ENCODE data around the gene OTOR. TPM values are rescaled to one million over a fixed set of nuclear protein-coding genes. Genes with fewer than 3 reads are reported as not detected.

The OTOR gene
- total and polyA plus RNA-seq, 2 donors (not counting 1 experiment from before 2014, with no cell fraction given): not detected

DNA sequence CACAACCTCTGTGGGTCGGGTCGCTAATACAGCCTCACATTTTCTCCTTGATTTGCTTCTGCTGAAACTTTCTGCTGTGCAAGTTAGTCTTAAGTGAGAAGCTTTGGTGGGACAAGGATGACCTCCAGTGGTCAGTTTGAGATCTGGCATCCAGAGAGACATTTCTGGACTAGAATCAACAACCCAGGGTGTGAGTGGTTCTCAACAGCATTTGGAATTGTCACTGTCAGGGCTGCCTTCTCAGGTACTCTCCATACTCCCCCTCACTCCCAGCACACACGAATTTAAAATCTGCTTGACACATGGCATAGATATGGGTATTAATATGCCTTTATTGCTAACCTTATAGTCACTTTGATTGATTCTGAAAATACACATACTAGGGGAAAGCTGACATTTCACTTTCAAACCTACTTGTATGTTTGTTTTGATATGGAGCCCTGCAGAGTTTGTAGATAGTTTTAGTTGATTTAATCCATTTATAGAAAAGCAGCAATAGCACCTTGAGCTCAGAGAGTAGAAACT, 13.2 kb downstream of the OTOR start:
- Histone ChIP-seq H3K27ac (ENCODE audit: insufficient read depth, low read length) (no peak overlapping the region), H3K4me1 (ENCODE audit: control insufficient read depth, extremely low read depth, insufficient read depth, low read length) (no peaks in the 10 kb centered on the region), H2AFZ (ENCODE audit: low read length) (no peak overlapping the region), H4K20me1 (ENCODE audit: control insufficient read depth, extremely low read depth, insufficient read depth, low read length) (no peaks in the 10 kb centered on the region), H3K4me3 (replicated peaks in 1 of 4; ENCODE audit: control extremely low read depth in 1 of 4, insufficient read depth in 1 of 4, low read depth in 3 of 4, low read length in 4 of 4) (no peak overlapping the region), H3K27me3 (ENCODE audit: control insufficient read depth, insufficient read depth, low read length) (peaks cover 2% of the 10 kb centered on the region), H3K4me2 (ENCODE audit: extremely low read depth, insufficient read depth, low read length) (no peak overlapping the region), H3K9ac (ENCODE audit: insufficient read depth, low read length) (no peak overlapping the region), H3K79me2 (ENCODE audit: control insufficient read depth, insufficient read depth, low read length) (no peaks in the 10 kb centered on the region), H3K9me3 (ENCODE audit: control insufficient read depth, insufficient read depth, low read depth, low read length) (no peaks in the 10 kb centered on the region), H3K36me3 (ENCODE audit: control insufficient read depth, insufficient read depth, low read length) (no peaks in the 10 kb centered on the region)
- peak; percentile 59 to 82 for DNase-seq (ENCODE audit: low read depth in 2 of 2)
- TF ChIP-seq, protein P1, sequence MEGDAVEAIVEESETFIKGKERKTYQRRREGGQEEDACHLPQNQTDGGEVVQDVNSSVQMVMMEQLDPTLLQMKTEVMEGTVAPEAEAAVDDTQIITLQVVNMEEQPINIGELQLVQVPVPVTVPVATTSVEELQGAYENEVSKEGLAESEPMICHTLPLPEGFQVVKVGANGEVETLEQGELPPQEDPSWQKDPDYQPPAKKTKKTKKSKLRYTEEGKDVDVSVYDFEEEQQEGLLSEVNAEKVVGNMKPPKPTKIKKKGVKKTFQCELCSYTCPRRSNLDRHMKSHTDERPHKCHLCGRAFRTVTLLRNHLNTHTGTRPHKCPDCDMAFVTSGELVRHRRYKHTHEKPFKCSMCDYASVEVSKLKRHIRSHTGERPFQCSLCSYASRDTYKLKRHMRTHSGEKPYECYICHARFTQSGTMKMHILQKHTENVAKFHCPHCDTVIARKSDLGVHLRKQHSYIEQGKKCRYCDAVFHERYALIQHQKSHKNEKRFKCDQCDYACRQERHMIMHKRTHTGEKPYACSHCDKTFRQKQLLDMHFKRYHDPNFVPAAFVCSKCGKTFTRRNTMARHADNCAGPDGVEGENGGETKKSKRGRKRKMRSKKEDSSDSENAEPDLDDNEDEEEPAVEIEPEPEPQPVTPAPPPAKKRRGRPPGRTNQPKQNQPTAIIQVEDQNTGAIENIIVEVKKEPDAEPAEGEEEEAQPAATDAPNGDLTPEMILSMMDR (conservative IDR thresholded peaks at IDR 0.05 in 1 of 2, IDR thresholded peaks at IDR 0.05 in 1 of 2; ENCODE audit: low read depth in 1 of 2, low read length in 2 of 2): peak; percentile 82 to 83
- no peak for TF ChIP-seq EZH2 (IDR thresholded peaks at IDR 0.05; ENCODE audit: low read length, missing control alignments)

DNA sequence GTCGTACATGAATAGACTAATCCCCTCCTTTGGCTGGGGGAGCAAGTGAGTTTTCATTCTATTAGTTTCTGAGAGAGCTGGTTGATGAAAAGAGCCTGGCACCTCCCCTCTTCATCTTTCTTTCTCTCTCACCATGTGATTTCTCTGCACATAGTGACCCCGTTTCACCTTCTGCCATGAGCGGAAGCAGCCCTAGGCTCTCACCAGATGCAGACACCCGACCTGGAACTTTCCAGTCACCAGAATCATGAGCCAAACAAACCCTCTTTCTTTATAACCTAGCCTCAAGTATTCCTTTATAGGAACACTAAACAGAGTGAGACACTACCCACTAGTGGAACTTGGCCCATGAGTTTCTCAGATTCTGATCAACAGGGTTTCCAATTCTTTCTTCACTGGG, 16.4 kb downstream of the OTOR start:
- no peak overlapping the region for H3K4me2 ChIP-seq (ENCODE audit: extremely low read depth, insufficient read depth, low read length)
- no peak overlapping the region for H3K27ac ChIP-seq (ENCODE audit: insufficient read depth, low read length)
- H4K20me1 ChIP-seq (ENCODE audit: control insufficient read depth, extremely low read depth, insufficient read depth, low read length): no peaks in the 10 kb centered on the region

DNA sequence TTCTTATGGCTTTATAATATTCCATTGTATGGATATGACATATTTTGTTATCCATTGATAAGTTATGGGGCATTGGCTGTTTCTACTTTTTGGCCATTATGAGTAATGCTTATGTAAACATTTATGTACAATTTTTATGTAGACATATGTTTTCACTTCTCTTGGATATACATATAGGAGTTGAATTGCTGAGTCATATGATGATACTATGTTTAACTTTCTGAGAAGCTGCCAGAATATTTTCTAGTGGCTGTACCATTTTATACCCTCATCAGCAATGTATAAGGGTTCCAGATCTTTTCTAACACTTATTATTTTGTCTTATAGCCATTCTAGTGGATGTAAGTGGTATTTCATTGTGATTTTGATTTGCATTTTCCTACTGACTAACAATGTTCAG, 23.1 kb downstream of the OTOR start:
- no peaks in the 10 kb centered on the region for H3K79me2 ChIP-seq (ENCODE audit: control insufficient read depth, insufficient read depth, low read length)
- no peak overlapping the region for H3K27ac ChIP-seq (ENCODE audit: insufficient read depth, low read length)
- no peaks in the 10 kb centered on the region for H4K20me1 ChIP-seq (ENCODE audit: control insufficient read depth, extremely low read depth, insufficient read depth, low read length)
- no peaks in the 10 kb centered on the region for H3K4me1 ChIP-seq (ENCODE audit: control insufficient read depth, extremely low read depth, insufficient read depth, low read length)
- H3K27me3 ChIP-seq (ENCODE audit: control insufficient read depth, insufficient read depth, low read length): no peaks in the 10 kb centered on the region
- DNase-seq (ENCODE audit: low read depth in 2 of 2): peak in 1 of 2 donors; percentile 3
- H3K4me3 ChIP-seq (replicated peaks in 1 of 4; ENCODE audit: control extremely low read depth in 1 of 4, insufficient read depth in 1 of 4, low read depth in 3 of 4, low read length in 4 of 4): no peak overlapping the region
- TF ChIP-seq, protein P1 (conservative IDR thresholded peaks at IDR 0.05 in 1 of 2, IDR thresholded peaks at IDR 0.05 in 1 of 2; ENCODE audit: low read depth in 1 of 2, low read length in 2 of 2): no peak
- TF ChIP-seq EZH2 (IDR thresholded peaks at IDR 0.05; ENCODE audit: low read length, missing control alignments): no peak
- H2AFZ ChIP-seq (ENCODE audit: low read length): no peak overlapping the region
- H3K9ac ChIP-seq (ENCODE audit: insufficient read depth, low read length): no peak overlapping the region
- no peaks in the 10 kb centered on the region for H3K36me3 ChIP-seq (ENCODE audit: control insufficient read depth, insufficient read depth, low read length)
- no peak overlapping the region for H3K4me2 ChIP-seq (ENCODE audit: extremely low read depth, insufficient read depth, low read length)
- H3K9me3 ChIP-seq (ENCODE audit: control insufficient read depth, insufficient read depth, low read depth, low read length): no peaks in the 10 kb centered on the region

More for the DNA sequence above, 16.4 kb downstream of the OTOR start:
- no peaks in the 10 kb centered on the region for H3K4me1 ChIP-seq (ENCODE audit: control insufficient read depth, extremely low read depth, insufficient read depth, low read length)
- H3K9ac ChIP-seq (ENCODE audit: insufficient read depth, low read length): no peak overlapping the region
- no peak for DNase-seq (ENCODE audit: low read depth in 2 of 2)
- no peaks in the 10 kb centered on the region for H3K9me3 ChIP-seq (ENCODE audit: control insufficient read depth, insufficient read depth, low read depth, low read length)
- peaks cover 2% of the 10 kb centered on the region for H3K27me3 ChIP-seq (ENCODE audit: control insufficient read depth, insufficient read depth, low read length)
- H3K79me2 ChIP-seq (ENCODE audit: control insufficient read depth, insufficient read depth, low read length): no peaks in the 10 kb centered on the region
- no peak for TF ChIP-seq EZH2 (IDR thresholded peaks at IDR 0.05; ENCODE audit: low read length, missing control alignments)
- TF ChIP-seq, protein P1 (conservative IDR thresholded peaks at IDR 0.05 in 1 of 2, IDR thresholded peaks at IDR 0.05 in 1 of 2; ENCODE audit: low read depth in 1 of 2, low read length in 2 of 2): no peak
- H3K4me3 ChIP-seq (replicated peaks in 1 of 4; ENCODE audit: control extremely low read depth in 1 of 4, insufficient read depth in 1 of 4, low read depth in 3 of 4, low read length in 4 of 4): no peak overlapping the region
- no peaks in the 10 kb centered on the region for H3K36me3 ChIP-seq (ENCODE audit: control insufficient read depth, insufficient read depth, low read length)
- no peak overlapping the region for H2AFZ ChIP-seq (ENCODE audit: low read length)
